ENCODE results near the gene RAB2B.

Gene RAB2B

GRCh38 chr14:21431126-21431525 is 45.6 kb downstream of the RAB2B start:
- peaks cover 4 to 13% of the 10 kb centered on the region in 2 donors for H3K4me1 ChIP-seq (ENCODE audit: control insufficient read depth in 1 of 2, insufficient read depth in 2 of 2, low read length in 2 of 2)
- H3K27me3 ChIP-seq (ENCODE audit: low read depth, low read length) = no peaks in the 10 kb centered on the region
- no peak overlapping the region for H3K4me3 ChIP-seq (ENCODE audit: low read depth in 1 of 2, low read length in 2 of 2)
- H3K9me3 ChIP-seq (ENCODE audit: control insufficient read depth in 1 of 2, low read length in 2 of 2) = no peaks in the 10 kb centered on the region
- H3K27ac ChIP-seq (ENCODE audit: low read length) = no peak overlapping the region
- peaks cover 50 to 55% of the 10 kb centered on the region in 2 donors for H3K36me3 ChIP-seq (ENCODE audit: control insufficient read depth in 1 of 2, insufficient read depth in 2 of 2, low read length in 2 of 2)

- H3K4me3 ChIP-seq (ENCODE audit: low read depth in 1 of 2, low read length in 2 of 2) = no peak overlapping the region
- H3K9me3 ChIP-seq (ENCODE audit: control insufficient read depth in 1 of 2, low read length in 2 of 2) = no peaks in the 10 kb centered on the region
- H3K4me1 ChIP-seq (ENCODE audit: control insufficient read depth in 1 of 2, insufficient read depth in 2 of 2, low read length in 2 of 2) = no peaks in the 10 kb centered on the region
- no peaks in the 10 kb centered on the region for H3K27me3 ChIP-seq (ENCODE audit: low read depth, low read length)
- no peak overlapping the region for H3K27ac ChIP-seq (ENCODE audit: low read length)
- H3K36me3 ChIP-seq (ENCODE audit: control insufficient read depth in 1 of 2, insufficient read depth in 2 of 2, low read length in 2 of 2) = peaks cover 65 to 75% of the 10 kb centered on the region in 2 donors
These were observed 47.8 kb downstream of the RAB2B start for GRCh38 chr14:21428930-21429329.

- no peaks in the 10 kb centered on the region for H3K9me3 ChIP-seq (ENCODE audit: control insufficient read depth in 1 of 2, low read length in 2 of 2)
- H3K36me3 ChIP-seq (ENCODE audit: control insufficient read depth in 1 of 2, insufficient read depth in 2 of 2, low read length in 2 of 2) = peaks cover 76 to 97% of the 10 kb centered on the region in 2 donors
- H3K4me3 ChIP-seq (ENCODE audit: low read depth in 1 of 2, low read length in 2 of 2) = no peak overlapping the region
- no peaks in the 10 kb centered on the region for H3K4me1 ChIP-seq (ENCODE audit: control insufficient read depth in 1 of 2, insufficient read depth in 2 of 2, low read length in 2 of 2)
- H3K27ac ChIP-seq (ENCODE audit: low read length) = no peak overlapping the region
- no peaks in the 10 kb centered on the region for H3K27me3 ChIP-seq (ENCODE audit: low read depth, low read length)
These were observed 50.1 kb downstream of the RAB2B start for GRCh38 chr14:21426692-21427091.

- Histone ChIP-seq H3K9me3 (ENCODE audit: control insufficient read depth in 1 of 2, low read length in 2 of 2) (no peaks in the 10 kb centered on the region), H3K4me1 (ENCODE audit: control insufficient read depth in 1 of 2, insufficient read depth in 2 of 2, low read length in 2 of 2) (no peaks in the 10 kb centered on the region), H3K4me3 (ENCODE audit: low read depth in 1 of 2, low read length in 2 of 2) (no peak overlapping the region), H3K27ac (ENCODE audit: low read length) (no peak overlapping the region), H3K27me3 (ENCODE audit: low read depth, low read length) (no peaks in the 10 kb centered on the region), H3K36me3 (ENCODE audit: control insufficient read depth in 1 of 2, insufficient read depth in 2 of 2, low read length in 2 of 2) (peaks cover 41 to 77% of the 10 kb centered on the region in 2 donors)
These were observed 57.2 kb downstream of the RAB2B start for GRCh38 chr14:21419528-21419927.

GRCh38 chr14:21415329-21415728 is 61.4 kb downstream of the RAB2B start:
- H3K4me3 ChIP-seq (ENCODE audit: low read depth in 1 of 2, low read length in 2 of 2) = no peak overlapping the region
- H3K36me3 ChIP-seq (ENCODE audit: control insufficient read depth in 1 of 2, insufficient read depth in 2 of 2, low read length in 2 of 2) = peaks cover 49 to 78% of the 10 kb centered on the region in 2 donors
- no peaks in the 10 kb centered on the region for H3K27me3 ChIP-seq (ENCODE audit: low read depth, low read length)
- no peaks in the 10 kb centered on the region for H3K9me3 ChIP-seq (ENCODE audit: control insufficient read depth in 1 of 2, low read length in 2 of 2)
- no peak overlapping the region for H3K27ac ChIP-seq (ENCODE audit: low read length)
- H3K4me1 ChIP-seq (ENCODE audit: control insufficient read depth in 1 of 2, insufficient read depth in 2 of 2, low read length in 2 of 2) = no peaks in the 10 kb centered on the region

- Histone ChIP-seq H3K4me3 (ENCODE audit: low read depth in 1 of 2, low read length in 2 of 2) (no peak overlapping the region), H3K36me3 (ENCODE audit: control insufficient read depth in 1 of 2, insufficient read depth in 2 of 2, low read length in 2 of 2) (peaks cover 47 to 77% of the 10 kb centered on the region in 2 donors), H3K4me1 (ENCODE audit: control insufficient read depth in 1 of 2, insufficient read depth in 2 of 2, low read length in 2 of 2) (no peaks in the 10 kb centered on the region), H3K9me3 (ENCODE audit: control insufficient read depth in 1 of 2, low read length in 2 of 2) (no peaks in the 10 kb centered on the region), H3K27ac (ENCODE audit: low read length) (no peak overlapping the region), H3K27me3 (ENCODE audit: low read depth, low read length) (no peaks in the 10 kb centered on the region)
These were observed 62.6 kb downstream of the RAB2B start for GRCh38 chr14:21414137-21414631.

Measured in muscle layer of duodenum (tissue), 2 donors.